ENCODE results near the gene MGAT5. TPM values are rescaled to one million over a fixed set of nuclear protein-coding genes. Genes with fewer than 3 reads are reported as not detected.

MGAT5 gene
- total and polyA plus RNA-seq, 5 donors = 29.0 to 156 (median 126) TPM

GRCh38 chr2:134231301-134231964 is 22.4 kb upstream of the MGAT5 start:
- Histone ChIP-seq H3K4me3 (ENCODE audit: low read length) (no peak overlapping the region), H3K4me1 (ENCODE audit: control insufficient read depth, insufficient read depth, low read length) (peaks cover 21% of the 10 kb centered on the region), H3K27ac (ENCODE audit: low read length) (peak overlapping the region; percentile 19), H3K9me3 (ENCODE audit: control insufficient read depth, low read length) (no peaks in the 10 kb centered on the region), H3K27me3 (ENCODE audit: control insufficient read depth, insufficient read depth) (no peaks in the 10 kb centered on the region)
- 94% methylated on average over 3 of the region's 3 CpGs for WGBS
- no peak for DNase-seq
- no peak for ATAC-seq
- intact Hi-C loops (cut with DNase I) = loop anchor here in 1 of 4 donors (10.0 kb wide), 1 partner anchor 107 kb away; no protein-coding TSS in a partner anchor

- ATAC-seq = no peak
- Histone ChIP-seq H3K4me1 (ENCODE audit: control insufficient read depth, insufficient read depth, low read length) (peaks cover 21% of the 10 kb centered on the region), H3K4me3 (ENCODE audit: low read length) (no peak overlapping the region), H3K27ac (ENCODE audit: low read length) (peak overlapping the region; percentile 23), H3K27me3 (ENCODE audit: control insufficient read depth, insufficient read depth) (no peaks in the 10 kb centered on the region), H3K9me3 (ENCODE audit: control insufficient read depth, low read length) (no peaks in the 10 kb centered on the region)
- DNase-seq = no peak
- intact Hi-C loops (cut with DNase I) = loop anchor here in 1 of 4 donors (10.0 kb wide), 1 partner anchor 107 kb away; no protein-coding TSS in a partner anchor
- WGBS = 92% methylated on average over 2 of the region's 2 CpGs
Observed at GRCh38 chr2:134231965-134232340, 21.9 kb upstream of the MGAT5 start.

- Histone ChIP-seq H3K9me3 (ENCODE audit: control insufficient read depth, low read length) (no peaks in the 10 kb centered on the region), H3K27me3 (ENCODE audit: control insufficient read depth, insufficient read depth) (no peaks in the 10 kb centered on the region), H3K4me1 (ENCODE audit: control insufficient read depth, insufficient read depth, low read length) (peaks cover 21% of the 10 kb centered on the region), H3K27ac (ENCODE audit: low read length) (no peak overlapping the region), H3K4me3 (ENCODE audit: low read length) (no peak overlapping the region)
- intact Hi-C loops (cut with DNase I) = loop anchor here in 1 of 4 donors (10.0 kb wide), 1 partner anchor 108 kb away; no protein-coding TSS in a partner anchor
- DNase-seq (no peak), ATAC-seq (no peak)
- 60% methylated on average over 1 of the region's 1 CpG for WGBS
Observed at GRCh38 chr2:134232461-134232860, 21.4 kb upstream of the MGAT5 start.

- Histone ChIP-seq H3K9me3 (ENCODE audit: control insufficient read depth, low read length) (no peaks in the 10 kb centered on the region), H3K4me1 (ENCODE audit: control insufficient read depth, insufficient read depth, low read length) (peaks cover 18% of the 10 kb centered on the region), H3K27ac (ENCODE audit: low read length) (no peak overlapping the region), H3K4me3 (ENCODE audit: low read length) (no peak overlapping the region), H3K27me3 (ENCODE audit: control insufficient read depth, insufficient read depth) (no peaks in the 10 kb centered on the region)
- DNase-seq (no peak), ATAC-seq (no peak)
- 89% methylated on average over 2 of the region's 2 CpGs for WGBS
- intact Hi-C loops (cut with DNase I) = loop anchor here in 1 of 4 donors (10.0 kb wide), 1 partner anchor 108 kb away; no protein-coding TSS in a partner anchor
Observed at GRCh38 chr2:134232868-134233727, 20.8 kb upstream of the MGAT5 start.

- Histone ChIP-seq H3K9me3 (ENCODE audit: control insufficient read depth, low read length) (no peaks in the 10 kb centered on the region), H3K4me3 (ENCODE audit: low read length) (no peak overlapping the region), H3K4me1 (ENCODE audit: control insufficient read depth, insufficient read depth, low read length) (peaks cover 18% of the 10 kb centered on the region), H3K27me3 (ENCODE audit: control insufficient read depth, insufficient read depth) (no peaks in the 10 kb centered on the region), H3K27ac (ENCODE audit: low read length) (no peak overlapping the region)
- ATAC-seq (no peak), DNase-seq (no peak)
- 72% methylated on average over 2 of the region's 2 CpGs for WGBS
- intact Hi-C loops (cut with DNase I) = loop anchor here in 1 of 4 donors (10.0 kb wide), 1 partner anchor 109 kb away; no protein-coding TSS in a partner anchor
Observed at GRCh38 chr2:134233728-134234136, 20.1 kb upstream of the MGAT5 start.

- no peak for DNase-seq
- no peaks in the 10 kb centered on the region for H3K9me3 ChIP-seq (ENCODE audit: control insufficient read depth, low read length)
- no peaks in the 10 kb centered on the region for H3K27me3 ChIP-seq (ENCODE audit: control insufficient read depth, insufficient read depth)
- no peak overlapping the region for H3K4me3 ChIP-seq (ENCODE audit: low read length)
- no peak for ATAC-seq
- 76% methylated on average over 1 of the region's 1 CpG for WGBS
- H3K27ac ChIP-seq (ENCODE audit: low read length) = no peak overlapping the region
- intact Hi-C loops (cut with DNase I) = loop anchor here in 1 of 4 donors (10.0 kb wide), 1 partner anchor 110 kb away; no protein-coding TSS in a partner anchor
- H3K4me1 ChIP-seq (ENCODE audit: control insufficient read depth, insufficient read depth, low read length) = peaks cover 18% of the 10 kb centered on the region
Observed at GRCh38 chr2:134234535-134234934, 19.3 kb upstream of the MGAT5 start.

- Histone ChIP-seq H3K4me3 (ENCODE audit: low read length) (no peak overlapping the region), H3K27me3 (ENCODE audit: control insufficient read depth, insufficient read depth) (no peaks in the 10 kb centered on the region), H3K9me3 (ENCODE audit: control insufficient read depth, low read length) (no peaks in the 10 kb centered on the region), H3K4me1 (ENCODE audit: control insufficient read depth, insufficient read depth, low read length) (peaks cover 15% of the 10 kb centered on the region), H3K27ac (ENCODE audit: low read length) (no peak overlapping the region)
- ATAC-seq = no peak
- WGBS = 83% methylated on average over 4 of the region's 4 CpGs
- no peak for DNase-seq
- intact Hi-C loops (cut with DNase I) = loop anchor here in 1 of 4 donors (10.0 kb wide), 1 partner anchor 111 kb away; no protein-coding TSS in a partner anchor
Observed at GRCh38 chr2:134235510-134236144, 18.2 kb upstream of the MGAT5 start.

- Histone ChIP-seq H3K27me3 (ENCODE audit: control insufficient read depth, insufficient read depth) (no peaks in the 10 kb centered on the region), H3K9me3 (ENCODE audit: control insufficient read depth, low read length) (no peaks in the 10 kb centered on the region), H3K4me1 (ENCODE audit: control insufficient read depth, insufficient read depth, low read length) (peaks cover 11% of the 10 kb centered on the region), H3K4me3 (ENCODE audit: low read length) (no peak overlapping the region), H3K27ac (ENCODE audit: low read length) (no peak overlapping the region)
- DNase-seq = no peak
- WGBS = 72% methylated on average over 3 of the region's 3 CpGs
- intact Hi-C loops (cut with DNase I) = loop anchor here in 1 of 4 donors (10.0 kb wide), 1 partner anchor 114 kb away; no protein-coding TSS in a partner anchor
- no peak for ATAC-seq
Observed at GRCh38 chr2:134238371-134238770, 15.5 kb upstream of the MGAT5 start.

- H3K27ac ChIP-seq (ENCODE audit: low read length) = no peak overlapping the region
- 93% methylated on average over 2 of the region's 2 CpGs for WGBS
Observed at GRCh38 chr2:134240061-134240460, 13.8 kb upstream of the MGAT5 start.

GRCh38 chr2:134241911-134242310 is 12.0 kb upstream of the MGAT5 start:
- H3K27ac ChIP-seq (ENCODE audit: low read length) = no peak overlapping the region
- intact Hi-C loops (cut with DNase I) = loop anchor here in 3 of 4 donors (10.0 kb wide), 2 partner anchors 117 to 163 kb away; no protein-coding TSS in a partner anchor
- H3K4me3 ChIP-seq (ENCODE audit: low read length) = no peak overlapping the region
- H3K4me1 ChIP-seq (ENCODE audit: control insufficient read depth, insufficient read depth, low read length) = no peaks in the 10 kb centered on the region
- H3K27me3 ChIP-seq (ENCODE audit: control insufficient read depth, insufficient read depth) = no peaks in the 10 kb centered on the region
- no peak for DNase-seq
- no peak for ATAC-seq
- WGBS = 88% methylated on average over 2 of the region's 2 CpGs
- H3K9me3 ChIP-seq (ENCODE audit: control insufficient read depth, low read length) = no peaks in the 10 kb centered on the region

More at GRCh38 chr2:134240061-134240460, 13.8 kb upstream of the MGAT5 start:
- no peak overlapping the region for H3K4me3 ChIP-seq (ENCODE audit: low read length)
- intact Hi-C loops (cut with DNase I) = loop anchor here in 3 of 4 donors (10.0 kb wide), 2 partner anchors 115 to 165 kb away; no protein-coding TSS in a partner anchor
- DNase-seq (no peak), ATAC-seq (no peak)
- H3K27me3 ChIP-seq (ENCODE audit: control insufficient read depth, insufficient read depth) = no peaks in the 10 kb centered on the region
- H3K4me1 ChIP-seq (ENCODE audit: control insufficient read depth, insufficient read depth, low read length) = peaks cover 5% of the 10 kb centered on the region
- no peaks in the 10 kb centered on the region for H3K9me3 ChIP-seq (ENCODE audit: control insufficient read depth, low read length)
